ENCODE measurements around the gene UBN2. TPM values are rescaled to one million over a fixed set of nuclear protein-coding genes. Genes with fewer than 3 reads are reported as not detected.

UBN2 gene
- total and polyA plus RNA-seq, 2 of the 13 experiments (the other 11 are each of a cell fraction or from before 2014, with no cell fraction given), result 5.6 to 5.7 TPM

- TF ChIP-seq MIER2 (CRISPR knock-in tag; IDR thresholded peaks at IDR 0.05) (peak; percentile 7; the same call in 1 of the 2 replicates), ZUFSP (CRISPR knock-in tag; IDR thresholded peaks at IDR 0.05; ENCODE audit: borderline replicate concordance) (no peak), ZBTB44 (CRISPR knock-in tag; IDR thresholded peaks at IDR 0.05) (peak; percentile 27; the same call in 1 of the 2 replicates), ZNF292 (CRISPR knock-in tag; IDR thresholded peaks at IDR 0.05; ENCODE audit: borderline replicate concordance, low read depth) (peak; percentile 61; the same call in 1 of the 2 replicates), AKAP8 (CRISPR knock-in tag; IDR thresholded peaks at IDR 0.05) (no peak), ZNF713 (CRISPR knock-in tag; IDR thresholded peaks at IDR 0.05) (no peak), NFAT5 (CRISPR knock-in tag; IDR thresholded peaks at IDR 0.05) (peak; percentile 70), PHB2 (IDR thresholded peaks at IDR 0.05; ENCODE audit: partially characterized antibody) (no peak), ZNF136 (CRISPR knock-in tag; IDR thresholded peaks at IDR 0.05; ENCODE audit: low read depth) (no peak; the same call in 1 of the 2 replicates), FOXK1 (CRISPR knock-in tag; IDR thresholded peaks at IDR 0.05; ENCODE audit: borderline replicate concordance, low read depth) (no peak), NR2F2 (IDR thresholded peaks at IDR 0.05; ENCODE audit: borderline replicate concordance, low read depth) (0 out of 2 replicates have a peak, but pooled peaks have one; percentile 48), ZNF790 (CRISPR knock-in tag; IDR thresholded peaks at IDR 0.05; ENCODE audit: borderline replicate concordance) (0 out of 2 replicates have a peak, but pooled peaks have one; percentile 50), ZNF782 (CRISPR knock-in tag; IDR thresholded peaks at IDR 0.05; ENCODE audit: borderline replicate concordance) (peak; percentile 80; the same call in 1 of the 2 replicates), GABPB1 (CRISPR knock-in tag; IDR thresholded peaks at IDR 0.05) (peak; percentile 97), UBTF (CRISPR knock-in tag; IDR thresholded peaks at IDR 0.05) (peak; percentile 60; the same call in 1 of the 2 replicates), ZNF24 (IDR thresholded peaks at IDR 0.05) (peak; percentile 98), HNF4G (IDR thresholded peaks at IDR 0.05; ENCODE audit: borderline replicate concordance, low read depth, low read length) (no peak), HNF4G (CRISPR knock-in tag; IDR thresholded peaks at IDR 0.05; ENCODE audit: borderline replicate concordance, low read depth) (no peak)
Observed at GRCh38 chr7:139340037-139340807, 109.2 kb downstream of the UBN2 start (continued).
